ENCODE results near the gene MTHFSD. TPM values are rescaled to one million over a fixed set of nuclear protein-coding genes. Genes with fewer than 3 reads are reported as not detected.

Gene MTHFSD
- total and polyA plus RNA-seq, 12 donors = 7.6 to 22.2 (median 17.6) TPM

- H3K27ac ChIP-seq = no peak overlapping the region
- H3K4me3 ChIP-seq = no peak overlapping the region
- WGBS, 4 donors = 8 to 23% (median 13%) methylated on average over 8 to 22 of the region's 22 CpGs
- H3K9me3 ChIP-seq (replicated peaks in 1 of 3) = no peaks in the 10 kb centered on the region
- DNase-seq = no peak
- H3K4me1 ChIP-seq (replicated peaks in 1 of 2) = no peaks in the 10 kb centered on the region
- intact Hi-C loops (cut with DNase I) = no loop called here
- no peak for TF ChIP-seq POLR2A (IDR thresholded peaks at IDR 0.05)
- TF ChIP-seq CTCF (IDR thresholded peaks at IDR 0.05) = no peak
- H3K27me3 ChIP-seq = peaks cover 69% of the 10 kb centered on the region
- H3K36me3 ChIP-seq (replicated peaks in 1 of 2) = no peaks in the 10 kb centered on the region
These were observed 60.9 kb downstream of the MTHFSD start for GRCh38 chr16:86494039-86494564.

GRCh38 chr16:86492961-86493629, 61.9 kb downstream of the MTHFSD start:
- Histone ChIP-seq H3K36me3 (replicated peaks in 1 of 2) (no peaks in the 10 kb centered on the region), H3K27me3 (peaks cover 64% of the 10 kb centered on the region), H3K27ac (no peak overlapping the region), H3K9me3 (replicated peaks in 1 of 3) (no peaks in the 10 kb centered on the region), H3K4me3 (no peak overlapping the region), H3K4me1 (replicated peaks in 1 of 2) (no peaks in the 10 kb centered on the region)
- TF ChIP-seq POLR2A (IDR thresholded peaks at IDR 0.05) = no peak
- TF ChIP-seq CTCF (IDR thresholded peaks at IDR 0.05) = no peak
- intact Hi-C loops (cut with DNase I) = no loop called here
- DNase-seq = no peak
- 26 to 37% (median 29%) methylated on average over 7 to 9 of the region's 9 CpGs for WGBS, 4 donors

- Histone ChIP-seq H3K4me3 (no peak overlapping the region), H3K36me3 (replicated peaks in 1 of 2) (no peaks in the 10 kb centered on the region), H3K9me3 (replicated peaks in 1 of 3) (no peaks in the 10 kb centered on the region), H3K27me3 (peaks cover 57% of the 10 kb centered on the region), H3K27ac (no peak overlapping the region), H3K4me1 (replicated peaks in 1 of 2) (no peaks in the 10 kb centered on the region)
- no peak for TF ChIP-seq POLR2A (IDR thresholded peaks at IDR 0.05)
- TF ChIP-seq CTCF (IDR thresholded peaks at IDR 0.05) = no peak
- intact Hi-C loops (cut with DNase I) = no loop called here
- no peak for DNase-seq
- WGBS, 4 donors = 43 to 60% (median 52%) methylated on average over 3 to 4 of the region's 4 CpGs
These were observed 62.6 kb downstream of the MTHFSD start for GRCh38 chr16:86492267-86492960.

GRCh38 chr16:86491640-86492023, 63.4 kb downstream of the MTHFSD start:
- Histone ChIP-seq H3K4me1 (replicated peaks in 1 of 2) (no peaks in the 10 kb centered on the region), H3K4me3 (no peak overlapping the region), H3K27ac (no peak overlapping the region), H3K9me3 (replicated peaks in 1 of 3) (no peaks in the 10 kb centered on the region), H3K36me3 (replicated peaks in 1 of 2) (no peaks in the 10 kb centered on the region), H3K27me3 (peaks cover 59% of the 10 kb centered on the region)
- intact Hi-C loops (cut with DNase I) = no loop called here
- no peak for DNase-seq
- no peak for TF ChIP-seq POLR2A (IDR thresholded peaks at IDR 0.05)
- TF ChIP-seq CTCF (IDR thresholded peaks at IDR 0.05) = no peak
- WGBS, 4 donors = 64 to 81% (median 70%) methylated on average over 7 of the region's 7 CpGs
